SK-N-SH treated with all-trans-retinoic acid at 6 μM for 48 hours (cell line): ENCODE measurements around the gene MPG.

ENCODE experiments used
- ARNTL ChIP-seq: fragments of 450-650 bp; formaldehyde crosslinking; IDR thresholded peaks from 2 replicates; pipeline ENCODE4 v1.5.0; 2020; ENCODE audit warnings: low read depth, mild to moderate bottlenecking, moderate library complexity, borderline replicate concordance
- CREB5 ChIP-seq: fragments of 250-450 bp; sonication (Bioruptor Pico); IDR thresholded peaks from 2 replicates; pipeline ENCODE4 v1.5.1; 2020; ENCODE audit warnings: low read depth, mild to moderate bottlenecking, moderate library complexity
- CSDC2 ChIP-seq: fragments of 250-450 bp; sonication (Bioruptor Pico); IDR thresholded peaks from 2 replicates; pipeline ENCODE4 v1.5.0; 2020; ENCODE audit warnings: mild to moderate bottlenecking, moderate library complexity
- GLIS3 ChIP-seq: fragments of 250-450 bp; sonication (Bioruptor Pico); IDR thresholded peaks from 2 replicates; pipeline ENCODE4 v1.5.0; 2020; ENCODE audit warnings: mild to moderate bottlenecking, moderate library complexity
- ISL1 ChIP-seq: fragments of 250-450 bp; sonication (Bioruptor Pico); IDR thresholded peaks from 2 replicates; pipeline ENCODE4 v2.1.2; 2022; ENCODE audit warnings: mild to moderate bottlenecking, moderate library complexity
- PATZ1 ChIP-seq: fragments of 250-450 bp; sonication (Bioruptor Pico); IDR thresholded peaks from 2 replicates; pipeline ENCODE4 v1.8.0; 2020; ENCODE audit warnings: mild to moderate bottlenecking, moderate library complexity, borderline replicate concordance
- POU6F1 ChIP-seq: fragments of 250-450 bp; sonication (Bioruptor Pico); IDR thresholded peaks from 2 replicates; pipeline ENCODE4 v1.8.0; 2021; ENCODE audit warnings: low read depth, mild to moderate bottlenecking, moderate library complexity, borderline replicate concordance
- RARB ChIP-seq: fragments of 250-450 bp; sonication (Bioruptor Pico); IDR thresholded peaks from 2 replicates; pipeline ENCODE4 v1.8.0; 2021; ENCODE audit warnings: mild to moderate bottlenecking, moderate library complexity
- TOX ChIP-seq: fragments of 250-450 bp; sonication (Bioruptor Pico); IDR thresholded peaks from 2 replicates; pipeline ENCODE4 v1.8.0; 2021; ENCODE audit warnings: mild to moderate bottlenecking, moderate library complexity, borderline replicate concordance
- TSHZ2 ChIP-seq: fragments of 250-450 bp; sonication (Bioruptor Pico); IDR thresholded peaks from 2 replicates; pipeline ENCODE4 v1.5.0; 2020; ENCODE audit warnings: mild to moderate bottlenecking, moderate library complexity
- ZFP3 ChIP-seq: fragments of 250-450 bp; sonication (Bioruptor Pico); IDR thresholded peaks from 2 replicates; pipeline ENCODE4 v1.5.0; 2020; ENCODE audit warnings: mild to moderate bottlenecking, moderate library complexity
- ZFP30 ChIP-seq: fragments of 450-650 bp; formaldehyde crosslinking; IDR thresholded peaks from 2 replicates; pipeline ENCODE4 v1.5.0; 2022; ENCODE audit warnings: mild to moderate bottlenecking, moderate library complexity
- ZNF70 ChIP-seq: fragments of 450-650 bp; formaldehyde crosslinking; IDR thresholded peaks from 2 replicates; pipeline ENCODE4 v1.5.0; 2020; ENCODE audit warnings: mild to moderate bottlenecking, moderate library complexity

- no peak for TF ChIP-seq TSHZ2 (CRISPR knock-in tag)
- TF ChIP-seq TOX (CRISPR knock-in tag), result no peak
- TF ChIP-seq ZNF70 (CRISPR knock-in tag), result no peak
- TF ChIP-seq CREB5 (CRISPR knock-in tag), result no peak
- no peak for TF ChIP-seq CSDC2 (CRISPR knock-in tag)
- TF ChIP-seq ZFP30 (CRISPR knock-in tag), result no peak
- TF ChIP-seq ZFP3 (CRISPR knock-in tag), result no peak
- no peak for TF ChIP-seq RARB (CRISPR knock-in tag)
- TF ChIP-seq PATZ1 (CRISPR knock-in tag), result no peak
- TF ChIP-seq ARNTL, result no peak
- TF ChIP-seq ISL1, result no peak
- TF ChIP-seq POU6F1 (CRISPR knock-in tag), result no peak
- TF ChIP-seq GLIS3 (CRISPR knock-in tag), result no peak
These were observed 18.9 kb downstream of the MPG start for GRCh38 chr16:96935-97381.
